Omental fat pad (tissue), 4 donors: ENCODE results near the gene PLSCR1. TPM values are rescaled to one million over a fixed set of nuclear protein-coding genes. Genes with fewer than 3 reads are reported as not detected.
"Not testable (repeated sequence)": the region's sequence is repeated elsewhere in the genome, so short reads cannot be mapped to it uniquely, and the experiment has no call there.

Experiments used
- ATAC-seq: fragments of 150-250 bp; one replicate; pipeline ENCODE4 v1.9.1; 2016; ENCODE audit warnings: mild to moderate bottlenecking, moderate library complexity; ENCODE audit not compliant: low FRiP score
- DNase-seq: peaks from one replicate; pipeline ENCODE4 v3.0.0-alpha.2; 2019; ENCODE audit warnings: low spot score
- CTCF ChIP-seq, 3 donors: fragments of 450-650 bp; IDR thresholded peaks; one replicate each; pipeline ENCODE4 v1.5.1; 2016 to 2017; ENCODE audit warnings: antibody characterized with exemption in 3 of 3, mild to moderate bottlenecking in 3 of 3, moderate library complexity in 2 of 3
- total RNA-seq, 4 donors: library from RNA; depleted of rRNA; stranded (reverse); fragments of >200 nt; gene quantifications; one replicate each; pipeline ENCODE4 v1.1.0, GENCODE V29; 2016

PLSCR1 gene
- total RNA-seq, 4 donors from 2014 or later: 76.6 to 314 (median 189) TPM

GRCh38 chr3:146532406-146532805 lies 12.0 kb downstream of the PLSCR1 start:
- DNase-seq: no peak
- ATAC-seq: no peak
- TF ChIP-seq CTCF (IDR thresholded peaks at IDR 0.05): no peak

GRCh38 chr3:146530609-146531008 lies 13.8 kb downstream of the PLSCR1 start:
- TF ChIP-seq CTCF (IDR thresholded peaks at IDR 0.05): no peak
- DNase-seq: no peak
- no peak for ATAC-seq

GRCh38 chr3:146529021-146529420 lies 15.4 kb downstream of the PLSCR1 start:
- TF ChIP-seq CTCF (IDR thresholded peaks at IDR 0.05): no peak
- ATAC-seq (no peak), DNase-seq (no peak)

GRCh38 chr3:146524961-146525360 lies 19.4 kb downstream of the PLSCR1 start:
- no peak for DNase-seq
- ATAC-seq: no peak
- TF ChIP-seq CTCF (IDR thresholded peaks at IDR 0.05): no peak

- DNase-seq (no peak), ATAC-seq (no peak)
- no peak for TF ChIP-seq CTCF (IDR thresholded peaks at IDR 0.05)
Measured at GRCh38 chr3:146523531-146523930, 20.9 kb downstream of the PLSCR1 start.

- not testable (repeated sequence) for ATAC-seq, DNase-seq
Measured at GRCh38 chr3:146522174-146523158, 21.9 kb downstream of the PLSCR1 start.

- DNase-seq (no peak), ATAC-seq (no peak)
- no peak for TF ChIP-seq CTCF (IDR thresholded peaks at IDR 0.05)
Measured at GRCh38 chr3:146521394-146521793, 23.0 kb downstream of the PLSCR1 start.
